Breast epithelium (tissue), 3 donors: Measurements from ENCODE around the gene KLHL26.

ENCODE experiments used
- CTCF ChIP-seq, 3 donors: fragments of 450-650 bp; IDR thresholded peaks; one replicate each; pipeline ENCODE4 v1.5.1; 2016 to 2017; ENCODE audit warnings: antibody characterized with exemption in 3 of 3, mild to moderate bottlenecking in 3 of 3, moderate library complexity in 3 of 3
- POLR2A ChIP-seq: fragments of 450-650 bp; IDR thresholded peaks from one replicate; pipeline ENCODE4 v1.6.1; 2016; ENCODE audit warnings: antibody characterized with exemption, mild to moderate bottlenecking, moderate library complexity

GRCh38 chr19:18670312-18670711, 33.5 kb downstream of the KLHL26 start:
- no peak for TF ChIP-seq CTCF (IDR thresholded peaks at IDR 0.05)
- TF ChIP-seq POLR2A: no peak
